Testis (tissue), 2 donors: ENCODE data around the gene PLIN5.

Experiments
- POLR2A ChIP-seq: fragments of 450-650 bp; IDR thresholded peaks from one replicate; pipeline ENCODE4 v1.6.1; 2017; ENCODE audit warnings: antibody characterized with exemption, mild to moderate bottlenecking, moderate library complexity
- TF ChIP-seq, protein P1 (sequence below), 3 experiments: fragments of 450-650 bp in 2 of 3; fragments of 200-600 bp in 1 of 3; sonication (generic) in 1 of 3; IDR thresholded peaks; one replicate each; pipeline ENCODE4 v1.5.1; 2016 to 2019; ENCODE audit warnings: antibody characterized with exemption in 3 of 3, mild to moderate bottlenecking in 2 of 3, moderate library complexity in 1 of 3

DNA sequence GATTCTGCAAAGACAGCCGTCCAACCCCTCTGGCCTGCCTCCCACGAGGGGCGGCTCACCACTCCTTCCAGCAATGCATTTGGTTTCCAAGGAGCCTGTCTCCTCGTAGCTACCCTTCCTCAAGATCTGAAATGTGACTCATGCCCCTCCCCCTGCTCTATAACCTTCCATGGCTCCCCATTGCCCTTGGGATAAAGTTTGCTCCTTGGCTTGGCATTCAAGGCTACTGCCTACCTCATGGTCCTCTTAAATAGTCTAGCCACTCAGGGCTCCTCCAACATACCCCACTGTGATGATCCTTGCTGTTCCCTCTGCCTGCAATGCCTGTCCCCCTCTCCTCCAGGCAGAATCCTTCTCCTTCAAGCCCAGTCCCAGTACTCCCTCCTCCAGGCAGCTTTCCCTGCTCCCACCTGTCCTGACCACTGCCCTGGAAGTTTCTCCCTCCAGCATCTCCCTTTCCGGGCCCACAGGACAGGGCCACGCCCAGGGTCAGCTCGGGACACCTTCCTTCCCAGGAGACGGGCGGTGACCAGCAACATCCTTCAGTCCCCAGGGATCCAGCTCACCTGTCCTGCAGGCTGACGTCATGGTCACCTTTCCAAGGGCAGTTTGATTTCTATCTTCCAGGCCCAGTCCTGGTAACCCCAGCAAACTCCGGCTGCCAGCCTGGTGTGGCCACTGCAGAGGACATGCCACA lies 43.7 kb upstream of the PLIN5 start:
- TF ChIP-seq, protein P1, sequence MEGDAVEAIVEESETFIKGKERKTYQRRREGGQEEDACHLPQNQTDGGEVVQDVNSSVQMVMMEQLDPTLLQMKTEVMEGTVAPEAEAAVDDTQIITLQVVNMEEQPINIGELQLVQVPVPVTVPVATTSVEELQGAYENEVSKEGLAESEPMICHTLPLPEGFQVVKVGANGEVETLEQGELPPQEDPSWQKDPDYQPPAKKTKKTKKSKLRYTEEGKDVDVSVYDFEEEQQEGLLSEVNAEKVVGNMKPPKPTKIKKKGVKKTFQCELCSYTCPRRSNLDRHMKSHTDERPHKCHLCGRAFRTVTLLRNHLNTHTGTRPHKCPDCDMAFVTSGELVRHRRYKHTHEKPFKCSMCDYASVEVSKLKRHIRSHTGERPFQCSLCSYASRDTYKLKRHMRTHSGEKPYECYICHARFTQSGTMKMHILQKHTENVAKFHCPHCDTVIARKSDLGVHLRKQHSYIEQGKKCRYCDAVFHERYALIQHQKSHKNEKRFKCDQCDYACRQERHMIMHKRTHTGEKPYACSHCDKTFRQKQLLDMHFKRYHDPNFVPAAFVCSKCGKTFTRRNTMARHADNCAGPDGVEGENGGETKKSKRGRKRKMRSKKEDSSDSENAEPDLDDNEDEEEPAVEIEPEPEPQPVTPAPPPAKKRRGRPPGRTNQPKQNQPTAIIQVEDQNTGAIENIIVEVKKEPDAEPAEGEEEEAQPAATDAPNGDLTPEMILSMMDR (IDR thresholded peaks at IDR 0.05): no peak
- TF ChIP-seq POLR2A: no peak
